SU-DHL-6 (cell line): ENCODE measurements around the gene MRPL27.
"Not testable (repeated sequence)": the region's sequence is repeated elsewhere in the genome, so short reads cannot be mapped to it uniquely, and the experiment has no call there.

ENCODE experiments used
- EZH2phosphoT487 ChIP-seq: fragments of 200-600 bp; sonication (generic), shearing (Covaris generic); conservative IDR thresholded peaks from 2 replicates; pipeline ENCODE4 v1.6.1; 2018; ENCODE audit warnings: mild to moderate bottlenecking, antibody characterized with exemption, low read length, moderate library complexity, mixed read lengths
- TF ChIP-seq, protein P1 (sequence below): fragments of 200-600 bp; sonication (generic); IDR thresholded peaks from one replicate; pipeline ENCODE4 v1.5.1; 2017; ENCODE audit warnings: antibody characterized with exemption, mild to moderate bottlenecking, low read length, moderate library complexity; ENCODE audit not compliant: insufficient read depth, poor library complexity, severe bottlenecking

DNA sequence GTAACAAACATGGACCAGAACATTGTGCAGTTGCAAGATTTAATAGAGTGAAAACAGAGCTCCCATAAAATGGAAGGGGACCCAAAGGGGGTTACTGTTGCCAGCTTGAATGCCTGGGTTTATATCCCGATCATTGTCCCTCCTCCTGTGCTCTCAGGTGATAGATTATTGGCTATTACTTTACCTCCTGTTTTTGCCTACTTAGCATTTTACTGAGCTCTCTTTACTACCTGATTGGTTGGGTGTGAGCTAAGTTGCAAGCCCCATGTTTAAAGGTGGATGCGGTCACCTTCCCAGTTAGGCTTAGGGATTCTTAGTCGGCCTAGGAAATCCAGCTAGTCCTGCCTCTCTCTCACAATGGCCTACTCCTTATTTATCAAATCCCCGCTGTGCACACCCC lies 32.4 kb upstream of the MRPL27 start:
- TF ChIP-seq, protein P1, sequence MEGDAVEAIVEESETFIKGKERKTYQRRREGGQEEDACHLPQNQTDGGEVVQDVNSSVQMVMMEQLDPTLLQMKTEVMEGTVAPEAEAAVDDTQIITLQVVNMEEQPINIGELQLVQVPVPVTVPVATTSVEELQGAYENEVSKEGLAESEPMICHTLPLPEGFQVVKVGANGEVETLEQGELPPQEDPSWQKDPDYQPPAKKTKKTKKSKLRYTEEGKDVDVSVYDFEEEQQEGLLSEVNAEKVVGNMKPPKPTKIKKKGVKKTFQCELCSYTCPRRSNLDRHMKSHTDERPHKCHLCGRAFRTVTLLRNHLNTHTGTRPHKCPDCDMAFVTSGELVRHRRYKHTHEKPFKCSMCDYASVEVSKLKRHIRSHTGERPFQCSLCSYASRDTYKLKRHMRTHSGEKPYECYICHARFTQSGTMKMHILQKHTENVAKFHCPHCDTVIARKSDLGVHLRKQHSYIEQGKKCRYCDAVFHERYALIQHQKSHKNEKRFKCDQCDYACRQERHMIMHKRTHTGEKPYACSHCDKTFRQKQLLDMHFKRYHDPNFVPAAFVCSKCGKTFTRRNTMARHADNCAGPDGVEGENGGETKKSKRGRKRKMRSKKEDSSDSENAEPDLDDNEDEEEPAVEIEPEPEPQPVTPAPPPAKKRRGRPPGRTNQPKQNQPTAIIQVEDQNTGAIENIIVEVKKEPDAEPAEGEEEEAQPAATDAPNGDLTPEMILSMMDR = not testable (repeated sequence)
- not testable (repeated sequence) for TF ChIP-seq EZH2phosphoT487
